Measurements from ENCODE around the gene NTM. TPM values are rescaled to one million over a fixed set of nuclear protein-coding genes. Genes with fewer than 3 reads are reported as not detected.

NTM gene
- polyA plus RNA-seq, 1 donor (not counting 4 experiments of a cell fraction or from before 2014, with no cell fraction given) = 47.9 TPM

DNA sequence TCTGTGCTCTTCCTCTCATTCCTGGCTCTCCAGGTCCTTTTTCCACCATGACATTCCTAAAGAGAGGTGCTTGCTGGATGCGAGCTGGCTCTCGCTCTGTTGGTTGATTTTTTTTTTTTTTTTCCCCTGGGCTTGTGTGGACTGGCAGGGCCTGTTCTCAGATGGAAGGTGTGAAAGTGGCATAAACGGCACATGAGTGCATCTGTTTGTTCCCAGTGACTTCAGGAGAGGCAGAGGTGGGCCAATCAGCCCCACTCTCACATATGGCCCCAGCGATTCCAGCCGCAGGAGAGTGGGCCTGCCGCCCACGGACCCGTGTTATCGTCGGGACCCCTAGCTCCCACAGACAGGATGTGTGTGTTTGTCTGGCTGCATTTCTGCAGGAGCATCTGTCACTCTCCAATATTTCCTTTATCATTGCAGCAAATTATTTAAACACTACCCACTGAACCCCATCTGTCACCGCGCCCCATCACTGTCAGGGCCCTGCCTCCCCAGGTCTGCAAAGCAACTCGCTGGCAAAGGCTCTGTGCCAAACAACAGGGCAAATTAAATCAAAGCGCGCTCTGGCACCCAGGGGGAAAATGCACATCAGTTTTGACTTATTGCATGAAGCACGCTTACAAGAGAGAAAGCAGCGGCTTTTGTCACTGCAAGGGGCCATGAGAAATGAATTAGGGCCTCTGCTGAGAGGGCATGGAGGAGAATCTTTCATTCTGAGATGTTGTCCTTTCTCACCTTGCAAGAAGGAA, 886.3 kb downstream of the NTM start:
- Histone ChIP-seq H3K27me3 (ENCODE audit: control insufficient read depth, extremely low read depth, insufficient read depth, low read length) (no peaks in the 10 kb centered on the region), H4K20me1 (ENCODE audit: control insufficient read depth, extremely low read depth, insufficient read depth, low read length) (no peaks in the 10 kb centered on the region)
- FAIRE-seq = no peak

DNA sequence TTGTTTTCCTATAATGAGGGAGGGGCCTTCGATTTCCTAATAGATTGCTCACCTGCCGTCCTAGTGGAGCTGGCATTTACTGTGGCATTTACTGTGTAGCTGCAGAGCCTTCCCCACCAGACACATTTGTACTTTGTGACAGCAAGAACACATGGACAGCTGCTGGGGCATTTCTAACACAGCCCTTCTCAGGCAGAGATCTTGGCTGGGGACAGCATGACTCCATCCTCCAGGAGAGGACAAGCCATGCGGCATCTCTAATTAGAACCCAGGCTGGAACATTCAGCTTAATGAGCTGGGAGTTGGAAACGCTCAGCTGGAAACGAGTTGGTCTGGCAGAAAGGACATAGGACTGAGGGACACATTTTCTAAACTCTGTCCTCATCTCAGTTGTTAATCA, 887.5 kb downstream of the NTM start:
- Histone ChIP-seq H3K4me2 (ENCODE audit: control insufficient read depth, extremely low read depth, insufficient read depth, low read depth, low read length) (no peak overlapping the region), H3K36me3 (ENCODE audit: control insufficient read depth in 2 of 2, extremely low read depth in 1 of 2, insufficient read depth in 2 of 2, low read length in 2 of 2) (no peaks in the 10 kb centered on the region), H3K4me1 (ENCODE audit: control insufficient read depth, extremely low read depth, insufficient read depth, low read length) (no peaks in the 10 kb centered on the region), H4K20me1 (ENCODE audit: control insufficient read depth, extremely low read depth, insufficient read depth, low read length) (no peaks in the 10 kb centered on the region), H3K4me3 (ENCODE audit: control insufficient read depth in 2 of 3, extremely low read depth in 1 of 3, insufficient read depth in 2 of 3, low read depth in 1 of 3, low read length in 3 of 3) (no peak overlapping the region), H2AFZ (ENCODE audit: control insufficient read depth, low read length) (no peak overlapping the region), H3K9me1 (ENCODE audit: control insufficient read depth, extremely low read depth, insufficient read depth, low read length) (no peaks in the 10 kb centered on the region), H3K9ac (ENCODE audit: control insufficient read depth, extremely low read depth, insufficient read depth, low read length) (no peak overlapping the region), H3K27me3 (ENCODE audit: control insufficient read depth, extremely low read depth, insufficient read depth, low read length) (no peaks in the 10 kb centered on the region), H3K79me2 (ENCODE audit: control insufficient read depth, insufficient read depth, low read length) (no peaks in the 10 kb centered on the region), H3K9me3 (ENCODE audit: control insufficient read depth, low read depth, low read length) (no peaks in the 10 kb centered on the region), H3K27ac (ENCODE audit: control insufficient read depth, insufficient read depth, low read length) (no peak overlapping the region)
- TF ChIP-seq, protein P1, sequence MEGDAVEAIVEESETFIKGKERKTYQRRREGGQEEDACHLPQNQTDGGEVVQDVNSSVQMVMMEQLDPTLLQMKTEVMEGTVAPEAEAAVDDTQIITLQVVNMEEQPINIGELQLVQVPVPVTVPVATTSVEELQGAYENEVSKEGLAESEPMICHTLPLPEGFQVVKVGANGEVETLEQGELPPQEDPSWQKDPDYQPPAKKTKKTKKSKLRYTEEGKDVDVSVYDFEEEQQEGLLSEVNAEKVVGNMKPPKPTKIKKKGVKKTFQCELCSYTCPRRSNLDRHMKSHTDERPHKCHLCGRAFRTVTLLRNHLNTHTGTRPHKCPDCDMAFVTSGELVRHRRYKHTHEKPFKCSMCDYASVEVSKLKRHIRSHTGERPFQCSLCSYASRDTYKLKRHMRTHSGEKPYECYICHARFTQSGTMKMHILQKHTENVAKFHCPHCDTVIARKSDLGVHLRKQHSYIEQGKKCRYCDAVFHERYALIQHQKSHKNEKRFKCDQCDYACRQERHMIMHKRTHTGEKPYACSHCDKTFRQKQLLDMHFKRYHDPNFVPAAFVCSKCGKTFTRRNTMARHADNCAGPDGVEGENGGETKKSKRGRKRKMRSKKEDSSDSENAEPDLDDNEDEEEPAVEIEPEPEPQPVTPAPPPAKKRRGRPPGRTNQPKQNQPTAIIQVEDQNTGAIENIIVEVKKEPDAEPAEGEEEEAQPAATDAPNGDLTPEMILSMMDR (optimal IDR thresholded peaks at IDR 0.05 in 1 of 3, IDR thresholded peaks at IDR 0.05 in 1 of 3, conservative IDR thresholded peaks at IDR 0.05 in 1 of 3; ENCODE audit: extremely low read depth in 1 of 3, insufficient read depth in 2 of 3, low read length in 3 of 3) = no peak
- no peak for TF ChIP-seq EZH2 (IDR thresholded peaks at IDR 0.05; ENCODE audit: low read length)
- dilution Hi-C loops (cut with MboI; ENCODE audit: extremely low pct_ligation_motif_present, low sequenced_read_pairs) = no loop called here
- no peak for FAIRE-seq
- DNase-seq (ENCODE audit: low read depth, low spot score) = no peak

More for the DNA sequence above, 886.3 kb downstream of the NTM start:
- Histone ChIP-seq H3K4me2 (ENCODE audit: control insufficient read depth, extremely low read depth, insufficient read depth, low read depth, low read length) (no peak overlapping the region), H3K9me3 (ENCODE audit: control insufficient read depth, low read depth, low read length) (no peaks in the 10 kb centered on the region), H3K36me3 (ENCODE audit: control insufficient read depth in 2 of 2, extremely low read depth in 1 of 2, insufficient read depth in 2 of 2, low read length in 2 of 2) (no peaks in the 10 kb centered on the region), H3K9ac (ENCODE audit: control insufficient read depth, extremely low read depth, insufficient read depth, low read length) (no peak overlapping the region), H3K79me2 (ENCODE audit: control insufficient read depth, insufficient read depth, low read length) (no peaks in the 10 kb centered on the region), H3K4me3 (ENCODE audit: control insufficient read depth in 2 of 3, extremely low read depth in 1 of 3, insufficient read depth in 2 of 3, low read depth in 1 of 3, low read length in 3 of 3) (no peak overlapping the region), H3K9me1 (ENCODE audit: control insufficient read depth, extremely low read depth, insufficient read depth, low read length) (no peaks in the 10 kb centered on the region), H3K4me1 (ENCODE audit: control insufficient read depth, extremely low read depth, insufficient read depth, low read length) (no peaks in the 10 kb centered on the region), H3K27ac (ENCODE audit: control insufficient read depth, insufficient read depth, low read length) (no peak overlapping the region), H2AFZ (ENCODE audit: control insufficient read depth, low read length) (no peak overlapping the region)
- dilution Hi-C loops (cut with MboI; ENCODE audit: extremely low pct_ligation_motif_present, low sequenced_read_pairs) = no loop called here
- TF ChIP-seq, protein P1 (optimal IDR thresholded peaks at IDR 0.05 in 1 of 3, IDR thresholded peaks at IDR 0.05 in 1 of 3, conservative IDR thresholded peaks at IDR 0.05 in 1 of 3; ENCODE audit: extremely low read depth in 1 of 3, insufficient read depth in 2 of 3, low read length in 3 of 3) = no peak
- no peak for TF ChIP-seq EZH2 (IDR thresholded peaks at IDR 0.05; ENCODE audit: low read length)
- no peak for DNase-seq (ENCODE audit: low read depth, low spot score)
